BE2C (cell line): ENCODE measurements around the gene HPGD.

Experiments used
- DNase-seq: peaks from one replicate; pipeline ENCODE4 v3.0.0-alpha.2; 2020
- H3K27me3 ChIP-seq: fragments of 250-450 bp; sonication (Bioruptor Pico); 2 replicates; pipeline ENCODE4 v1.5.1; 2020; ENCODE audit warnings: mild to moderate bottlenecking
- H3K36me3 ChIP-seq: fragments of 250-450 bp; sonication (Bioruptor Pico); 2 replicates; pipeline ENCODE4 v1.5.1; 2020; ENCODE audit warnings: mild to moderate bottlenecking
- H3K4me1 ChIP-seq: fragments of 250-450 bp; sonication (Bioruptor Pico); 2 replicates; pipeline ENCODE4 v1.5.1; 2020
- H3K4me3 ChIP-seq: 2 replicates; pipeline ENCODE4 v1.5.1; 2011; ENCODE audit warnings: low read depth, low read length
- H3K9me3 ChIP-seq: fragments of 250-450 bp; sonication (Bioruptor Pico); 2 replicates; pipeline ENCODE4 v1.5.1; 2020
- CTCF ChIP-seq: IDR thresholded peaks from 2 replicates; pipeline ENCODE4 v1.5.1; 2012; ENCODE audit warnings: mild to moderate bottlenecking, low read depth, low read length

Gene HPGD

GRCh38 chr4:174449152-174449551, 73.1 kb downstream of the HPGD start:
- no peak overlapping the region for H3K4me3 ChIP-seq
- no peaks in the 10 kb centered on the region for H3K36me3 ChIP-seq
- peaks cover 3% of the 10 kb centered on the region for H3K27me3 ChIP-seq
- no peak for DNase-seq
- no peaks in the 10 kb centered on the region for H3K9me3 ChIP-seq
- H3K4me1 ChIP-seq = no peaks in the 10 kb centered on the region
- TF ChIP-seq CTCF = no peak

- no peaks in the 10 kb centered on the region for H3K36me3 ChIP-seq
- H3K27me3 ChIP-seq = no peaks in the 10 kb centered on the region
- no peak for DNase-seq
- H3K4me1 ChIP-seq = no peaks in the 10 kb centered on the region
- no peak for TF ChIP-seq CTCF
- H3K9me3 ChIP-seq = no peaks in the 10 kb centered on the region
- no peak overlapping the region for H3K4me3 ChIP-seq
These were observed 77.9 kb downstream of the HPGD start for GRCh38 chr4:174444390-174444789.
